CD14-positive monocyte (primary cell): Measurements from ENCODE around the gene METAP1D. TPM values are rescaled to one million over a fixed set of nuclear protein-coding genes. Genes with fewer than 3 reads are reported as not detected.

Experiments
- DNase-seq, 3 donors: peaks; one replicate each; pipeline ENCODE4 v3.0.0-alpha.2; 2011 to 2022
- H2AFZ ChIP-seq: 2 replicates; pipeline ENCODE4 v1.6.0; 2012; ENCODE audit warnings: mild to moderate bottlenecking, low read depth, low read length, inconsistent platforms; ENCODE audit not compliant: insufficient read depth, poor library complexity, severe bottlenecking
- H3K27ac ChIP-seq, 2 donors: 1 replicate in 1 of 2; 2 replicates in 1 of 2; pipeline ENCODE4 v1.5.1; 2012 to 2013; ENCODE audit warnings: low read length in 2 of 2, control low read depth in 1 of 2, inconsistent platforms in 1 of 2, low read depth in 1 of 2, mild to moderate bottlenecking in 1 of 2
- H3K27me3 ChIP-seq, 2 donors: one replicate each; pipeline versions ENCODE4 v1.6.0 to v1.6.1; 2011 to 2013; ENCODE audit warnings: low read length in 2 of 2; ENCODE audit not compliant: control insufficient read depth in 2 of 2, insufficient read depth in 2 of 2
- H3K36me3 ChIP-seq, 2 donors: replicated peaks in 1 of 2; 1 replicate in 1 of 2; 2 replicates in 1 of 2; pipeline versions ENCODE4 v1.5.1 to v1.6.1; 2012 to 2013; ENCODE audit warnings: low read length in 2 of 2, control low read depth in 1 of 2, inconsistent platforms in 1 of 2, mild to moderate bottlenecking in 1 of 2; ENCODE audit not compliant: insufficient read depth in 2 of 2, control insufficient read depth in 1 of 2
- H3K4me1 ChIP-seq, 2 donors: 1 replicate in 1 of 2; 2 replicates in 1 of 2; pipeline versions ENCODE4 v1.5.1 to v1.6.1; 2012 to 2013; ENCODE audit warnings: low read length in 2 of 2, control low read depth in 1 of 2, inconsistent platforms in 1 of 2, mild to moderate bottlenecking in 1 of 2, moderate library complexity in 1 of 2; ENCODE audit not compliant: insufficient read depth in 2 of 2, control insufficient read depth in 1 of 2
- H3K4me2 ChIP-seq: replicated peaks from 2 replicates; pipeline ENCODE3; 2012; ENCODE audit warnings: low read length, moderate library complexity, mild to moderate bottlenecking; ENCODE audit not compliant: poor library complexity, severe bottlenecking; ENCODE audit errors: extremely low read depth
- H3K4me3 ChIP-seq, 3 experiments: fragments of 200-600 bp in 1 of 3; sonication (generic) in 1 of 3; replicated peaks in 1 of 3; 1 replicate in 2 of 3; 2 replicates in 1 of 3; pipeline ENCODE4 v1.5.1; 2011 to 2013; ENCODE audit warnings: low read length in 3 of 3, mild to moderate bottlenecking in 3 of 3, control low read depth in 2 of 3, low read depth in 2 of 3, inconsistent platforms in 1 of 3, moderate library complexity in 1 of 3
- H3K79me2 ChIP-seq: 2 replicates; pipeline ENCODE4 v1.6.0; 2012; ENCODE audit warnings: mild to moderate bottlenecking, control low read depth, inconsistent platforms, low read length, moderate library complexity; ENCODE audit not compliant: insufficient read depth
- H3K9ac ChIP-seq: 2 replicates; pipeline ENCODE4 v1.6.0; 2017; ENCODE audit warnings: low read length, mild to moderate bottlenecking; ENCODE audit not compliant: insufficient read depth, poor library complexity, severe bottlenecking
- H3K9me3 ChIP-seq, 2 donors: replicated peaks in 1 of 2; 1 replicate in 1 of 2; 2 replicates in 1 of 2; pipeline versions ENCODE4 v1.5.1 to v1.6.1; 2012 to 2013; ENCODE audit warnings: low read length in 2 of 2, control low read depth in 1 of 2; ENCODE audit not compliant: control insufficient read depth in 1 of 2, insufficient read depth in 1 of 2
- H4K20me1 ChIP-seq: 2 replicates; pipeline ENCODE4 v1.6.0; 2012; ENCODE audit warnings: mild to moderate bottlenecking, low read length, control low read depth, moderate library complexity; ENCODE audit not compliant: insufficient read depth
- H3K27ac Mint-ChIP-seq, 7 donors: one replicate each; pipeline ENCODE4 v1.8.0; 2020; ENCODE audit warnings: mild to moderate bottlenecking in 7 of 7, mixed read lengths in 7 of 7, moderate library complexity in 6 of 7, inconsistent platforms in 2 of 7
- H3K27me3 Mint-ChIP-seq, 3 donors: one replicate each; pipeline ENCODE4 v1.8.0; 2021 to 2022; ENCODE audit warnings: low read depth in 3 of 3, mild to moderate bottlenecking in 3 of 3, mixed read lengths in 3 of 3, moderate library complexity in 3 of 3, inconsistent platforms in 1 of 3
- H3K36me3 Mint-ChIP-seq, 2 donors: one replicate each; pipeline ENCODE4 v1.8.0; 2020; ENCODE audit warnings: mixed read lengths in 2 of 2, inconsistent platforms in 1 of 2, mild to moderate bottlenecking in 1 of 2
- H3K4me1 Mint-ChIP-seq: one replicate; pipeline ENCODE4 v1.8.0; 2020; ENCODE audit warnings: mild to moderate bottlenecking, mixed read lengths
- H3K4me3 Mint-ChIP-seq, 2 donors: one replicate each; pipeline ENCODE4 v1.8.0; 2020; ENCODE audit warnings: mild to moderate bottlenecking in 2 of 2, mixed read lengths in 2 of 2, moderate library complexity in 1 of 2
- H3K9me3 Mint-ChIP-seq, 7 donors: one replicate each; pipeline ENCODE4 v1.8.0; 2020 to 2022; ENCODE audit warnings: mixed read lengths in 7 of 7, mild to moderate bottlenecking in 6 of 7, moderate library complexity in 6 of 7, inconsistent platforms in 2 of 7
- CTCF ChIP-seq: fragments of 200-600 bp; IDR thresholded peaks from one replicate; pipeline ENCODE4 v1.8.0; 2022; ENCODE audit warnings: antibody characterized with exemption, mild to moderate bottlenecking
- WGBS: methylation state at CpG from one replicate; pipeline ENCODE4 v1.1.5; 2013; ENCODE audit warnings: missing lambda C conversion rate; ENCODE audit not compliant: insufficient coverage; 5-methylcytosine and 5-hydroxymethylcytosine counted together
- intact Hi-C, 2 donors: fragments of 100-400 bp; cut with micrococcal nuclease; formaldehyde crosslinking; loops; one replicate each; pipeline versions ENCODE4 v1.15.0 to v1.15.1; 2023
- polyA plus RNA-seq, 3 donors: library from polyadenylated mRNA; depleted of rRNA in 1 of 3; unstranded in 2 of 3; stranded (reverse) in 1 of 3; fragments of 300-500 nt in 2 of 3; fragments of >200 nt in 1 of 3; fragmentation: Illumina TruSeq in 2 of 3; gene quantifications; 1 replicate in 2 of 3; 2 replicates in 1 of 3; pipeline ENCODE4 v1.2.3, GENCODE V29; 2012 to 2021

METAP1D gene
- polyA plus RNA-seq, 3 donors: 0.37 to 1.7 (median 0.41) TPM

GRCh38 chr2:171991027-171991426 lies 8.7 kb upstream of the METAP1D start:
- no peak overlapping the region for H3K4me3 ChIP-seq
- no CpG with 5 or more reads among the region's 4 CpGs for WGBS
- no peaks in the 10 kb centered on the region for H3K79me2 ChIP-seq
- Mint-ChIP-seq H3K9me3 (no peaks in the 10 kb centered on the region), H3K27ac (no peak overlapping the region), H3K4me3 (no peak overlapping the region), H3K27me3 (peaks cover 3 to 5% (median 5%) of the 10 kb centered on the region in 3 donors), H3K4me1 (no peaks in the 10 kb centered on the region), H3K36me3 (peaks cover 0 to 4% of the 10 kb centered on the region in 2 donors)
- H3K36me3 ChIP-seq: peaks cover 0 to 1% of the 10 kb centered on the region in 2 donors
- no peaks in the 10 kb centered on the region for H4K20me1 ChIP-seq
- no peak overlapping the region for H3K9ac ChIP-seq
- H3K27me3 ChIP-seq: no peaks in the 10 kb centered on the region
- H3K9me3 ChIP-seq: no peaks in the 10 kb centered on the region
- H3K27ac ChIP-seq: no peak overlapping the region
- H2AFZ ChIP-seq: no peak overlapping the region
- no peak for DNase-seq
- intact Hi-C loops: no loop called here
- TF ChIP-seq CTCF: no peak
- H3K4me1 ChIP-seq: no peaks in the 10 kb centered on the region
- no peak overlapping the region for H3K4me2 ChIP-seq

- DNase-seq: no peak
- Histone ChIP-seq H3K79me2 (no peaks in the 10 kb centered on the region), H4K20me1 (no peaks in the 10 kb centered on the region), H3K4me1 (peaks cover 10 to 14% of the 10 kb centered on the region in 2 donors), H3K27ac (no peak overlapping the region), H3K4me3 (no peak overlapping the region), H3K27me3 (peaks cover 0 to 4% of the 10 kb centered on the region in 2 donors), H3K36me3 (no peaks in the 10 kb centered on the region), H3K4me2 (no peak overlapping the region), H2AFZ (no peak overlapping the region), H3K9me3 (no peaks in the 10 kb centered on the region), H3K9ac (no peak overlapping the region)
- peaks cover 13% of the 10 kb centered on the region for H3K4me1 Mint-ChIP-seq
- intact Hi-C loops: no loop called here
- WGBS: 90% methylated on average over 2 of the region's 5 CpGs
- no peak overlapping the region for H3K4me3 Mint-ChIP-seq
- no peaks in the 10 kb centered on the region for H3K9me3 Mint-ChIP-seq
- H3K27ac Mint-ChIP-seq: no peak overlapping the region
- TF ChIP-seq CTCF: no peak
- H3K27me3 Mint-ChIP-seq: peaks cover 13 to 16% (median 14%) of the 10 kb centered on the region in 3 donors
- H3K36me3 Mint-ChIP-seq: no peaks in the 10 kb centered on the region
These were observed 4.2 kb upstream of the METAP1D start for GRCh38 chr2:171995586-171995985.
